SK-N-MC (cell line): ENCODE results near the gene HLA-DRB1.

Experiments
- DNase-seq: peaks from one replicate; pipeline ENCODE4 v3.0.0-alpha.2; 2011; ENCODE audit warnings: low read depth, low spot score
- H3K27ac ChIP-seq: fragments of 200-600 bp; sonication (generic); 2 replicates; pipeline ENCODE4 v1.5.1; 2016; ENCODE audit warnings: mixed run types
- H3K36me3 ChIP-seq: fragments of 200-600 bp; sonication (generic); 2 replicates; pipeline ENCODE4 v1.6.1; 2017; ENCODE audit warnings: antibody characterized with exemption, low read length, mixed read lengths; ENCODE audit not compliant: insufficient read depth
- H3K4me3 ChIP-seq: fragments of 200-600 bp; sonication (generic); 2 replicates; pipeline ENCODE4 v1.5.1; 2016
- H3K9ac ChIP-seq: fragments of 200-600 bp; sonication (generic); 2 replicates; pipeline ENCODE4 v1.8.0; 2017; ENCODE audit warnings: mixed run types, mixed read lengths; ENCODE audit not compliant: insufficient read length
- H3K9me3 ChIP-seq: fragments of 200-600 bp; sonication (generic); 2 replicates; pipeline ENCODE4 v1.6.1; 2017; ENCODE audit warnings: low read depth, mild to moderate bottlenecking, antibody characterized with exemption, low read length, moderate library complexity, mixed read lengths
- EZH2 ChIP-seq: fragments of 200-600 bp; sonication (generic); IDR thresholded peaks from one replicate; pipeline ENCODE4 v1.6.1; 2017; ENCODE audit warnings: antibody characterized with exemption
- FOXP2 ChIP-seq: optimal IDR thresholded peaks from 2 replicates; pipeline ENCODE3; 2011; ENCODE audit warnings: mild to moderate bottlenecking, moderate library complexity; ENCODE audit not compliant: insufficient read depth; ENCODE audit errors: extremely low read length, control extremely low read depth
- POLR2AphosphoS5 ChIP-seq: IDR thresholded peaks from 2 replicates; pipeline ENCODE4 v1.6.1; 2012; ENCODE audit warnings: mild to moderate bottlenecking, low read depth, low read length, borderline replicate concordance

The HLA-DRB1 gene

DNA sequence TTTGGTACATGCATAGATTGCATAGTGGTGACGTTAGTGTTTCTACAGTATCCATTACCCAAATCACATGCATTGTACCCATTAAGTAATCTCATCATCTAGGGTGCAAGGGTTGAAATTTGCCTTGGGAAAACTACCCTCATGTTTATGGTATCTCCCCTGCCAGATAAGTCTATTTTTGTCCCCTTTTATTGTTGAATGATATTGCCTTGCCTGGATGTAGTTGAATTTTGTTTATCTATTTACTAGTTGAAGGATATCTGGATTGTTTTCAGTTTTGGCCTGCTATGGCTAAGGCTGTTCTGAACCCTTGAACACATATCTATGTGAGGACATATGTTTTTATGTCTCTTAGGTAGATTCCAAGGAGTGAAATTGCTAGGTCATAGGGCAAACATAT is 13.4 kb downstream of the HLA-DRB1 start:
- no peak for DNase-seq
- no peak overlapping the region for H3K4me3 ChIP-seq
- TF ChIP-seq FOXP2 (no peak), EZH2 (no peak), POLR2AphosphoS5 (no peak)
- no peaks in the 10 kb centered on the region for H3K9me3 ChIP-seq
- no peaks in the 10 kb centered on the region for H3K36me3 ChIP-seq
- H3K9ac ChIP-seq: no peak overlapping the region
- no peak overlapping the region for H3K27ac ChIP-seq

- no peak for DNase-seq
- TF ChIP-seq POLR2AphosphoS5: no peak
- TF ChIP-seq EZH2: no peak
- TF ChIP-seq FOXP2: no peak
- Histone ChIP-seq H3K27ac (no peak overlapping the region), H3K4me3 (no peak overlapping the region), H3K9me3 (no peaks in the 10 kb centered on the region), H3K36me3 (no peaks in the 10 kb centered on the region), H3K9ac (no peak overlapping the region)
Measured at GRCh38 chr6:32570363-32570905, 19.2 kb downstream of the HLA-DRB1 start.

GRCh38 chr6:32568561-32568960 is 21.1 kb downstream of the HLA-DRB1 start:
- Histone ChIP-seq H3K27ac (no peak overlapping the region), H3K4me3 (no peak overlapping the region), H3K9ac (no peak overlapping the region), H3K36me3 (no peaks in the 10 kb centered on the region), H3K9me3 (no peaks in the 10 kb centered on the region)
- no peak for DNase-seq
- TF ChIP-seq FOXP2: no peak
- no peak for TF ChIP-seq EZH2
- no peak for TF ChIP-seq POLR2AphosphoS5

GRCh38 chr6:32566957-32567356 is 22.7 kb downstream of the HLA-DRB1 start:
- TF ChIP-seq POLR2AphosphoS5: no peak
- no peak for TF ChIP-seq FOXP2
- no peak for TF ChIP-seq EZH2
- Histone ChIP-seq H3K4me3 (no peak overlapping the region), H3K9me3 (no peaks in the 10 kb centered on the region), H3K27ac (no peak overlapping the region), H3K9ac (no peak overlapping the region), H3K36me3 (no peaks in the 10 kb centered on the region)
- no peak for DNase-seq

- no peaks in the 10 kb centered on the region for H3K36me3 ChIP-seq
- H3K4me3 ChIP-seq: no peak overlapping the region
- H3K9ac ChIP-seq: no peak overlapping the region
- no peak for DNase-seq
- H3K27ac ChIP-seq: no peak overlapping the region
- H3K9me3 ChIP-seq: no peaks in the 10 kb centered on the region
- TF ChIP-seq FOXP2 (no peak), EZH2 (no peak), POLR2AphosphoS5 (no peak)
Measured at GRCh38 chr6:32565511-32565910, 24.1 kb downstream of the HLA-DRB1 start.

- Histone ChIP-seq H3K36me3 (no peaks in the 10 kb centered on the region), H3K4me3 (no peak overlapping the region), H3K9me3 (no peaks in the 10 kb centered on the region), H3K9ac (no peak overlapping the region), H3K27ac (no peak overlapping the region)
- TF ChIP-seq FOXP2: no peak
- DNase-seq: no peak
Measured at GRCh38 chr6:32562940-32563339, 26.7 kb downstream of the HLA-DRB1 start.

GRCh38 chr6:32559747-32560146 is 29.9 kb downstream of the HLA-DRB1 start:
- DNase-seq: no peak
- H3K9ac ChIP-seq: no peak overlapping the region
- H3K27ac ChIP-seq: no peak overlapping the region
- H3K9me3 ChIP-seq: no peaks in the 10 kb centered on the region
- no peak overlapping the region for H3K4me3 ChIP-seq
- no peaks in the 10 kb centered on the region for H3K36me3 ChIP-seq
- no peak for TF ChIP-seq FOXP2
- no peak for TF ChIP-seq POLR2AphosphoS5
- no peak for TF ChIP-seq EZH2

GRCh38 chr6:32558426-32559057 is 31.1 kb downstream of the HLA-DRB1 start:
- no peak for DNase-seq
- TF ChIP-seq POLR2AphosphoS5: no peak
- TF ChIP-seq FOXP2: no peak
- TF ChIP-seq EZH2: no peak
- H3K27ac ChIP-seq: no peak overlapping the region
- H3K9ac ChIP-seq: no peak overlapping the region
- no peaks in the 10 kb centered on the region for H3K9me3 ChIP-seq
- H3K4me3 ChIP-seq: no peak overlapping the region
- H3K36me3 ChIP-seq: no peaks in the 10 kb centered on the region

- Histone ChIP-seq H3K36me3 (no peaks in the 10 kb centered on the region), H3K9me3 (no peaks in the 10 kb centered on the region), H3K27ac (no peak overlapping the region), H3K4me3 (no peak overlapping the region), H3K9ac (no peak overlapping the region)
- no peak for DNase-seq
- TF ChIP-seq EZH2 (no peak), FOXP2 (no peak), POLR2AphosphoS5 (no peak)
Measured at GRCh38 chr6:32554116-32554965, 35.3 kb downstream of the HLA-DRB1 start.
